KG1 (cell line): ENCODE measurements around the gene PRXL2A.
"Not testable (repeated sequence)": the region's sequence is repeated elsewhere in the genome, so short reads cannot be mapped to it uniquely, and the experiment has no call there.

Experiments used
- DNase-seq: peaks from one replicate; lab custom pipeline; 2025; lab: John Stamatoyannopoulos, UW

PRXL2A gene

DNA sequence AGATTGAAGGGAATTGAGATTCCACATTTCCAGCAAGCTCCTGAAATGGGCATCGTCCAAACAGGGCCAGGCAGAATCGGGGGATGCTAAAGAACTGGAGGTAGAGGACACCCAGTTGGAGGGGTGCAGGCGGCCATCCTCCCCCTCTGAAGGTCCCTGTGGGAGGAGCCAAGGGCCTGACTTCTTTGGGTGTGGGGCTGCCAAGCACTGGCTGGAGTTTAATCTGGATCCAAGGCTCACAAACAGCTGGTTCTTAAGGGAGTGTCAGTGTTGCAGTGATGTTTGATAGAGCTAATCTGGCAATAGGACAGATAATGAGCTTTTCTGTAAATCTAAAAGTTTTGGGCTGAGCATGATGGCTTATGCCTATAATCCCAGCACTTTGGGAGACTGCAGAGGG, 66.6 kb downstream of the PRXL2A start:
- no peak for DNase-seq

- not testable (repeated sequence) for DNase-seq
These were observed 67.3 kb downstream of the PRXL2A start for GRCh38 chr10:80475641-80476040.

- DNase-seq = no peak
These were observed 68.3 kb downstream of the PRXL2A start for GRCh38 chr10:80476685-80477084.

DNA sequence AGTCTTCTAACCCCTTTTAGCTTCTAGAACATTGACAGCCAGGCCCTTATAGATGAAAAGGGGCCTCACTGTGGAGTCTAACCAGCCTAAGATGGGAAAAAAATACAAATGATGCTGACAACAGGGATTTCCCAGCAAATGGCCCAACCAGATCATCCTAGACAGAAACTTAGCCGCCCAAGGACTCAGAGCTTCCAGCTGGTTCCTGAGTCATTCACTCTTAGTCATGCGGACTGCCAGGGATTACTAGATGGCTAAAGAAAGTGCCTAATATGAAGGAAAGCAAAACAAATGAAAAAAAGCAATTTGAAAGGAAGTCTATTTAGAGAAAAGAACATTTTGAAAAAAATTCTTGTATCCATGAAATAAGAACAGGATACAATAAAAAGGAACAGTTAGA, 69.5 kb downstream of the PRXL2A start:
- no peak for DNase-seq

GRCh38 chr10:80480373-80480772, 72.0 kb downstream of the PRXL2A start:
- not testable (repeated sequence) for DNase-seq

GRCh38 chr10:80480852-80481251, 72.5 kb downstream of the PRXL2A start:
- DNase-seq = no peak

- DNase-seq = no peak
These were observed 75.9 kb downstream of the PRXL2A start for GRCh38 chr10:80484243-80484642.

GRCh38 chr10:80484676-80485075, 76.3 kb downstream of the PRXL2A start:
- DNase-seq = no peak

- no peak for DNase-seq
These were observed 77.0 kb downstream of the PRXL2A start for GRCh38 chr10:80485076-80485945.

DNA sequence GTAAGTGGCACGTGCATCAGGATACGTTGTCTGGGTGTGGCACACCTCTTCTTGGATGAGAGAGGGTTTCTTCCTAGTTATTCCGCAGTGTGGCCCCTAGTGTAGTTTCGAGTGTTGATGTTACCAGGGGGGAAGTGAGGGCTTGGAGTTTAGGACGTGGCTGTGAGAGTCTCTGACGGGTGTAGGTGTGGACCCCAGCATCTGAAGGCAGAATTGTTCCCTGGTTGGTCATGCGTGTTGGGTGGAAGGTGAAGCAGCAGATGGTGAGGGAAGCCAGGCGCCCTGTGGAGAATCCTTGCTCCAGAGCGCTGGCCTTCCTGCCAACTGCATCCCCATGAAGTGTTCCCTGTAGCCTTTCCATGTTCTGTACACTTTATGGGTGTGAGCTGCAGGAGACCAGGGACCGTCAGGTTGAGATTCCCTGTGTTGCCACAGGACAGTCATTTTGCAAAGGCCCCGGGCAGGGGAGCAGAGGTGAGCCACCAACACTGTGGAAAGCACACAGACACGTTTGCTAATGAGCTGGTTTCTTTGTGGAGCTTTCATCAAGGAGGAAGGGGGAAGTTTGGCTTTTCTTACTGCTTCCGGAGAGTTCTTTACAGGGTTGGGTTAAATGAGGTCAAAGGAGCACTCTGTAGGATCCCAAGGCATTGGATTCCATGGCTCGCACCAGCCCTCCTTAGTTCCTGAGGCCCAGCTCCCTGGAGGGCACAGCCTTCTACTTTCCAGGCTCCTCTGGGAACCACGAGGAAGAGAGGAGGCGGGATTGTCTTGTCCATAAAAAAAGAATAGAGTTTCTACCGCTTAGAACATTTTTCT, 77.8 kb downstream of the PRXL2A start:
- DNase-seq = no peak
